ENCODE data around the gene VSIG10L2.
"Not testable (repeated sequence)": the region's sequence is repeated elsewhere in the genome, so short reads cannot be mapped to it uniquely, and the experiment has no call there.

Gene VSIG10L2

GRCh38 chr11:125967515-125967914 is 21.7 kb downstream of the VSIG10L2 start:
- Histone ChIP-seq H3K9ac (ENCODE audit: low read length) (no peak overlapping the region), H3K4me3 (ENCODE audit: low read length) (no peak overlapping the region), H3K36me3 (ENCODE audit: control insufficient read depth, insufficient read depth, low read length) (no peaks in the 10 kb centered on the region), H3K4me1 (ENCODE audit: control insufficient read depth, insufficient read depth, low read length) (no peaks in the 10 kb centered on the region), H3K27ac (ENCODE audit: low read depth, low read length) (no peak overlapping the region), H3K27me3 (ENCODE audit: control insufficient read depth, insufficient read depth, low read length) (no peaks in the 10 kb centered on the region)

DNA sequence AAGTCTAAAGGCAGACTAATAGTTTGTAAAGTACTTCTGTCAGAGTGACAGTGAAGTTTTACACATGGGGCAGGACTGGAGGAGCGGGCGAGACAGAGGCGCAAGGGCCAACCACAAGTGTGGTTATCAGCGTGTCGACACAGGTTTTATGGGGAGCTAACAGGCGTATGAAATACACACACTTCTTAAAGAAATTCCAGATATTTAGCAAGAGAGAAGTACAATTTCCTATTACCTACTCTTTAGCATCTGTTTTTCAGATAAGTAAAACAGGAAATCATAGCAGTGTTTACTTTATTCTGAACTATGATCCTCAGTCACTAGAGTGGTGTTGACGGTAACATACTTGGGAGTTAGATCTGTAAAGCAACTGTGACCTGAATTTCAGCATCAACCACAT is 22.5 kb downstream of the VSIG10L2 start:
- no peak overlapping the region for H3K27ac ChIP-seq (ENCODE audit: low read depth, low read length)

GRCh38 chr11:125971618-125972017 is 25.8 kb downstream of the VSIG10L2 start:
- H3K27me3 ChIP-seq (ENCODE audit: control insufficient read depth, insufficient read depth, low read length) = no peaks in the 10 kb centered on the region
- no peaks in the 10 kb centered on the region for H3K4me1 ChIP-seq (ENCODE audit: control insufficient read depth, insufficient read depth, low read length)
- H3K27ac ChIP-seq (ENCODE audit: low read depth, low read length) = no peak overlapping the region
- no peaks in the 10 kb centered on the region for H3K36me3 ChIP-seq (ENCODE audit: control insufficient read depth, insufficient read depth, low read length)
- H3K9ac ChIP-seq (ENCODE audit: low read length) = no peak overlapping the region
- H3K4me3 ChIP-seq (ENCODE audit: low read length) = no peak overlapping the region

More for the DNA sequence above, 22.5 kb downstream of the VSIG10L2 start:
- Histone ChIP-seq H3K4me3 (ENCODE audit: low read length) (no peak overlapping the region), H3K27me3 (ENCODE audit: control insufficient read depth, insufficient read depth, low read length) (no peaks in the 10 kb centered on the region), H3K36me3 (ENCODE audit: control insufficient read depth, insufficient read depth, low read length) (no peaks in the 10 kb centered on the region), H3K4me1 (ENCODE audit: control insufficient read depth, insufficient read depth, low read length) (no peaks in the 10 kb centered on the region), H3K9ac (ENCODE audit: low read length) (no peak overlapping the region)

- no peaks in the 10 kb centered on the region for H3K27me3 ChIP-seq (ENCODE audit: control insufficient read depth, insufficient read depth, low read length)
- H3K9ac ChIP-seq (ENCODE audit: low read length) = no peak overlapping the region
- no peak overlapping the region for H3K4me3 ChIP-seq (ENCODE audit: low read length)
- H3K36me3 ChIP-seq (ENCODE audit: control insufficient read depth, insufficient read depth, low read length) = no peaks in the 10 kb centered on the region
- no peak overlapping the region for H3K27ac ChIP-seq (ENCODE audit: low read depth, low read length)
- no peaks in the 10 kb centered on the region for H3K4me1 ChIP-seq (ENCODE audit: control insufficient read depth, insufficient read depth, low read length)
These were observed 28.4 kb downstream of the VSIG10L2 start for GRCh38 chr11:125974284-125974683.

GRCh38 chr11:125975634-125976033 is 29.8 kb downstream of the VSIG10L2 start:
- H3K9ac ChIP-seq (ENCODE audit: low read length) = no peak overlapping the region
- H3K4me3 ChIP-seq (ENCODE audit: low read length) = no peak overlapping the region
- no peaks in the 10 kb centered on the region for H3K36me3 ChIP-seq (ENCODE audit: control insufficient read depth, insufficient read depth, low read length)
- H3K4me1 ChIP-seq (ENCODE audit: control insufficient read depth, insufficient read depth, low read length) = no peaks in the 10 kb centered on the region
- H3K27ac ChIP-seq (ENCODE audit: low read depth, low read length) = no peak overlapping the region
- no peaks in the 10 kb centered on the region for H3K27me3 ChIP-seq (ENCODE audit: control insufficient read depth, insufficient read depth, low read length)

DNA sequence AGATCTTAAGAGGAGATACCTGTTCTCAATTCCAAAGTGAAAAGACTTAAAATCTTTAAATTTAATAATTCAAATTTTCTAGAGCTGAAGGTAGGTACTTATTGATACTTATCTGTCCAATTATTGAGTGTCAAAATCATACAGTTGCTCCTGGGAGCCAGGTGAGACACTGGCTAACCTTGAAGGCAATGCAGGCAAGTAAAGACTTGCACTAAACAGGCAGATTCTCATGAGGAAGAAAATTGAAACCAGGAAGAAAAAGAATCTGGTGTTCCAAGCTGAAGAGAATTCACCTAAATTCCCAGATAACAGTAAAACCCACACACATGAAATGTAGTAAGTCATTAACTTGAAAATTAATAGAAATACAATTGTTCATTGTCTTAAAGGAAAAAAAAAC is 30.3 kb downstream of the VSIG10L2 start:
- H3K4me3 ChIP-seq (ENCODE audit: low read length) = no peak overlapping the region
- no peak overlapping the region for H3K27ac ChIP-seq (ENCODE audit: low read depth, low read length)
- H3K27me3 ChIP-seq (ENCODE audit: control insufficient read depth, insufficient read depth, low read length) = no peaks in the 10 kb centered on the region
- no peak overlapping the region for H3K9ac ChIP-seq (ENCODE audit: low read length)
- H3K36me3 ChIP-seq (ENCODE audit: control insufficient read depth, insufficient read depth, low read length) = no peaks in the 10 kb centered on the region
- H3K4me1 ChIP-seq (ENCODE audit: control insufficient read depth, insufficient read depth, low read length) = no peaks in the 10 kb centered on the region

GRCh38 chr11:125977333-125977732 is 31.5 kb downstream of the VSIG10L2 start:
- Histone ChIP-seq H3K9ac (ENCODE audit: low read length) (no peak overlapping the region), H3K27me3 (ENCODE audit: control insufficient read depth, insufficient read depth, low read length) (no peaks in the 10 kb centered on the region), H3K4me3 (ENCODE audit: low read length) (no peak overlapping the region), H3K36me3 (ENCODE audit: control insufficient read depth, insufficient read depth, low read length) (no peaks in the 10 kb centered on the region), H3K4me1 (ENCODE audit: control insufficient read depth, insufficient read depth, low read length) (no peaks in the 10 kb centered on the region), H3K27ac (ENCODE audit: low read depth, low read length) (no peak overlapping the region)

- Histone ChIP-seq H3K36me3 (ENCODE audit: control insufficient read depth, insufficient read depth, low read length) (peaks cover 3% of the 10 kb centered on the region), H3K4me1 (ENCODE audit: control insufficient read depth, insufficient read depth, low read length) (no peaks in the 10 kb centered on the region), H3K27me3 (ENCODE audit: control insufficient read depth, insufficient read depth, low read length) (no peaks in the 10 kb centered on the region), H3K4me3 (ENCODE audit: low read length) (no peak overlapping the region), H3K9ac (ENCODE audit: low read length) (no peak overlapping the region), H3K27ac (ENCODE audit: low read depth, low read length) (no peak overlapping the region)
These were observed 32.4 kb downstream of the VSIG10L2 start for GRCh38 chr11:125978181-125978716.

- Histone ChIP-seq H3K36me3 (ENCODE audit: control insufficient read depth, insufficient read depth, low read length) (peaks cover 4% of the 10 kb centered on the region), H3K9ac (ENCODE audit: low read length) (no peak overlapping the region), H3K4me3 (ENCODE audit: low read length) (no peak overlapping the region), H3K27me3 (ENCODE audit: control insufficient read depth, insufficient read depth, low read length) (no peaks in the 10 kb centered on the region), H3K4me1 (ENCODE audit: control insufficient read depth, insufficient read depth, low read length) (no peaks in the 10 kb centered on the region), H3K27ac (ENCODE audit: low read depth, low read length) (peak overlapping the region; percentile 41)
These were observed 33.0 kb downstream of the VSIG10L2 start for GRCh38 chr11:125978778-125979407.

GRCh38 chr11:125979511-125979910 is 33.7 kb downstream of the VSIG10L2 start:
- Histone ChIP-seq H3K27me3 (ENCODE audit: control insufficient read depth, insufficient read depth, low read length) (no peaks in the 10 kb centered on the region), H3K27ac (ENCODE audit: low read depth, low read length) (no peak overlapping the region), H3K4me1 (ENCODE audit: control insufficient read depth, insufficient read depth, low read length) (no peaks in the 10 kb centered on the region), H3K9ac (ENCODE audit: low read length) (no peak overlapping the region), H3K36me3 (ENCODE audit: control insufficient read depth, insufficient read depth, low read length) (peaks cover 4% of the 10 kb centered on the region), H3K4me3 (ENCODE audit: low read length) (no peak overlapping the region)

GRCh38 chr11:125980436-125980835 is 34.6 kb downstream of the VSIG10L2 start:
- no peak overlapping the region for H3K4me3 ChIP-seq (ENCODE audit: low read length)
- H3K4me1 ChIP-seq (ENCODE audit: control insufficient read depth, insufficient read depth, low read length) = no peaks in the 10 kb centered on the region
- no peak overlapping the region for H3K27ac ChIP-seq (ENCODE audit: low read depth, low read length)
- peaks cover 4% of the 10 kb centered on the region for H3K36me3 ChIP-seq (ENCODE audit: control insufficient read depth, insufficient read depth, low read length)
- no peak overlapping the region for H3K9ac ChIP-seq (ENCODE audit: low read length)
- H3K27me3 ChIP-seq (ENCODE audit: control insufficient read depth, insufficient read depth, low read length) = no peaks in the 10 kb centered on the region

DNA sequence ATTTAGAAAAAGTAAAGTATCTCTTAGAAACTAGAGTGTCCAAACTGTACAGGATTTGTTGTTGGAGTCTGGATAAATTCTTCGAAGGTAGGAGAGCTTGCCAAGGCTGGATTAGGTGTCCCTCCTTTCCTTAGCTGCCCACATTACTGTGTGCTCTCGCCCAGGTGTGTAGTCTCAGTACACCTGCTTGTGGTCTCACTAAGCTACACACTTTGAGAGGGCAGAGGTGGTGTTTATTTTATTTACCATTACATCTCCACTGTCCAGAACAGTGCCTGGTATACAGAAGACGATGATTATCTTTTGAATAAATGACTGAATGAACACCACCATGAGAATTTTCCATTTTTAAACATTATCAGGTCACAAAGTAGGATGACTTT is 36.5 kb downstream of the VSIG10L2 start:
- Histone ChIP-seq H3K36me3 (ENCODE audit: control insufficient read depth, insufficient read depth, low read length) (peaks cover 4% of the 10 kb centered on the region), H3K9ac (ENCODE audit: low read length) (no peak overlapping the region), H3K27me3 (ENCODE audit: control insufficient read depth, insufficient read depth, low read length) (no peaks in the 10 kb centered on the region), H3K27ac (ENCODE audit: low read depth, low read length) (no peak overlapping the region), H3K4me1 (ENCODE audit: control insufficient read depth, insufficient read depth, low read length) (no peaks in the 10 kb centered on the region), H3K4me3 (ENCODE audit: low read length) (no peak overlapping the region)

- H3K4me1 ChIP-seq (ENCODE audit: control insufficient read depth, insufficient read depth, low read length); H3K4me3 ChIP-seq (ENCODE audit: low read length); H3K27ac ChIP-seq (ENCODE audit: low read depth, low read length); H3K27me3 ChIP-seq (ENCODE audit: control insufficient read depth, insufficient read depth, low read length); H3K9ac ChIP-seq (ENCODE audit: low read length); H3K36me3 ChIP-seq (ENCODE audit: control insufficient read depth, insufficient read depth, low read length): not testable (repeated sequence)
These were observed 40.1 kb downstream of the VSIG10L2 start for GRCh38 chr11:125985956-125986355.

All from rectal smooth muscle tissue (tissue), 1 donor.